ENCODE measurements around the gene NPAS3. TPM values are rescaled to one million over a fixed set of nuclear protein-coding genes. Genes with fewer than 3 reads are reported as not detected.

Gene NPAS3
- total RNA-seq, 1 donor: 0.86 TPM

- DNase-seq (ENCODE audit: low read depth): no peak
- H3K4me3 ChIP-seq (ENCODE audit: low read depth, low read length): no peak overlapping the region
- TF ChIP-seq CTCF (IDR thresholded peaks at IDR 0.05; ENCODE audit: insufficient read depth, low read depth, low read length): no peak
These were observed 319.1 kb downstream of the NPAS3 start for GRCh38 chr14:33257796-33258195.

GRCh38 chr14:33259764-33260163 is 321.1 kb downstream of the NPAS3 start:
- no peak for TF ChIP-seq CTCF (IDR thresholded peaks at IDR 0.05; ENCODE audit: insufficient read depth, low read depth, low read length)
- no peak overlapping the region for H3K4me3 ChIP-seq (ENCODE audit: low read depth, low read length)
- DNase-seq (ENCODE audit: low read depth): no peak

- DNase-seq (ENCODE audit: low read depth): no peak
- H3K4me3 ChIP-seq (ENCODE audit: low read depth, low read length): no peak overlapping the region
- no peak for TF ChIP-seq CTCF (IDR thresholded peaks at IDR 0.05; ENCODE audit: insufficient read depth, low read depth, low read length)
These were observed 332.5 kb downstream of the NPAS3 start for GRCh38 chr14:33271216-33271615.

- TF ChIP-seq CTCF (IDR thresholded peaks at IDR 0.05; ENCODE audit: insufficient read depth, low read depth, low read length): no peak
These were observed 333.2 kb downstream of the NPAS3 start for GRCh38 chr14:33271891-33272290.

GRCh38 chr14:33273978-33274377 is 335.3 kb downstream of the NPAS3 start:
- H3K4me3 ChIP-seq (ENCODE audit: low read depth, low read length): no peak overlapping the region
- DNase-seq (ENCODE audit: low read depth): no peak
- no peak for TF ChIP-seq CTCF (IDR thresholded peaks at IDR 0.05; ENCODE audit: insufficient read depth, low read depth, low read length)

More at GRCh38 chr14:33271891-33272290, 333.2 kb downstream of the NPAS3 start:
- no peak overlapping the region for H3K4me3 ChIP-seq (ENCODE audit: low read depth, low read length)
- DNase-seq (ENCODE audit: low read depth): peak; percentile 37

GRCh38 chr14:33275879-33276278 is 337.2 kb downstream of the NPAS3 start:
- no peak for DNase-seq (ENCODE audit: low read depth)
- H3K4me3 ChIP-seq (ENCODE audit: low read depth, low read length): no peak overlapping the region
- no peak for TF ChIP-seq CTCF (IDR thresholded peaks at IDR 0.05; ENCODE audit: insufficient read depth, low read depth, low read length)

- no peak for DNase-seq (ENCODE audit: low read depth)
- TF ChIP-seq CTCF (IDR thresholded peaks at IDR 0.05; ENCODE audit: insufficient read depth, low read depth, low read length): no peak
- no peak overlapping the region for H3K4me3 ChIP-seq (ENCODE audit: low read depth, low read length)
These were observed 341.2 kb downstream of the NPAS3 start for GRCh38 chr14:33279865-33280264.

All from fibroblast of villous mesenchyme (primary cell).